ENCODE data around the gene PFDN6.

- TF ChIP-seq CTCF (IDR thresholded peaks at IDR 0.05) (no peak), POLR2A (IDR thresholded peaks at IDR 0.05) (no peak)
These were observed 15.7 kb downstream of the PFDN6 start for GRCh38 chr6:33305052-33305451.
